ENCODE data around the gene DNAJB8.

Gene DNAJB8

DNA sequence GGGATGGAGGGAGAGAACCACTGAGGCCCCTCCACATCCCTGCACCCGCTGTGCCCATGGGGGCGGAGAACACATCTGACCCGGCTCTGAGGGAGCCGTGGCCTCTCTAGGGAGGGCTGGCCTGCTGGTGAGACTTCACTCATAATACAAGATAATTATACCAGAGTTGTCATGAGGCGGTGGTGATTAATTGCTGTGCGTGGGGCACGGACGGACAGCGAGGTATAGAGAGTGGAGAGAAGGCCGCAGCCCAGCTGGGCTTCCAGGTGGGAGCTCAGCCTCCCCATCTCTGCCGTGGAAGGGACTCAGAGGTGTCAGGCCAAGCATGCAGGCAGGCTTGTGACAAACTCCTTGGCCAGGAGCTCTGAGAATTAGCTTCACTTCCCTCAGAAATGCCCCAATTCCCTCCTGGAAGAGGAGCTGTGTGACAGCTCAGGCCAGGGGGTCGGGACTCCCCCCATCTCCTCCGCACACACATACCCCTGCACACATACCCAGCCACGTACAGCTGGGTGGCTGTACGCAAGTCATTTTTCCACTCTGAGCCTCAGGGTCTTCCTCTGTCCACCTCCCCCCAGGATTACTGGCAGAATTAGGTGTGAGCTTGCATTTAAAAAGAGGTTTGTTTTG lies 32.3 kb upstream of the DNAJB8 start:
- no peak overlapping the region for H3K4me3 ChIP-seq
- TF ChIP-seq, protein P1, sequence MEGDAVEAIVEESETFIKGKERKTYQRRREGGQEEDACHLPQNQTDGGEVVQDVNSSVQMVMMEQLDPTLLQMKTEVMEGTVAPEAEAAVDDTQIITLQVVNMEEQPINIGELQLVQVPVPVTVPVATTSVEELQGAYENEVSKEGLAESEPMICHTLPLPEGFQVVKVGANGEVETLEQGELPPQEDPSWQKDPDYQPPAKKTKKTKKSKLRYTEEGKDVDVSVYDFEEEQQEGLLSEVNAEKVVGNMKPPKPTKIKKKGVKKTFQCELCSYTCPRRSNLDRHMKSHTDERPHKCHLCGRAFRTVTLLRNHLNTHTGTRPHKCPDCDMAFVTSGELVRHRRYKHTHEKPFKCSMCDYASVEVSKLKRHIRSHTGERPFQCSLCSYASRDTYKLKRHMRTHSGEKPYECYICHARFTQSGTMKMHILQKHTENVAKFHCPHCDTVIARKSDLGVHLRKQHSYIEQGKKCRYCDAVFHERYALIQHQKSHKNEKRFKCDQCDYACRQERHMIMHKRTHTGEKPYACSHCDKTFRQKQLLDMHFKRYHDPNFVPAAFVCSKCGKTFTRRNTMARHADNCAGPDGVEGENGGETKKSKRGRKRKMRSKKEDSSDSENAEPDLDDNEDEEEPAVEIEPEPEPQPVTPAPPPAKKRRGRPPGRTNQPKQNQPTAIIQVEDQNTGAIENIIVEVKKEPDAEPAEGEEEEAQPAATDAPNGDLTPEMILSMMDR (IDR thresholded peaks at IDR 0.05): no peak
- H3K27ac ChIP-seq: no peak overlapping the region
- DNase-seq (ENCODE audit: low spot score): no peak

DNA sequence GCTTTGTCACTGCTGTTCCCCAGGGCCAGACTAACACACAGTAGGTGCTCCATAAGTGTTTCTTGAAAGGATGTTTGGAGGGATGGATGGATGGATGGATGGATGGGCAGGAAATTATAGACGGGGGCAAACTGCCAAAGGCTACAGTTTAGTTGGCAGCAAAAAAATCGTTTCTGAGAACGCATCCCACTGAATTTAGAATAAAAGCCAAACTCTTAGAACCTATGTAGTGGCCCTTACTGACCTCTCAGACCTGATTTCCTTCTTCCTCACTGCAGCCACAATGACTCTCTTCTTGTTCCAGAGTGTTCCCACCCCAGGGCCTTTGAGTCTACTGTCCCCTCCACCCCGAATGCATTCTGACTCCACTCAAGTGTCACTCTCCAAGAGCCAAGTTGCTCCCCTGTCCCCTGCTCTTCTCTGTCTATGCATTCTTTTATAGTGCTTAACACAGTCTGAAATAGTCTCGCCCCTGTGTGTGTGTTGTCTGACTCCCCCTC lies 31.5 kb upstream of the DNAJB8 start:
- no peak for DNase-seq (ENCODE audit: low spot score)
- H3K4me3 ChIP-seq: peak overlapping the region; percentile 78
- TF ChIP-seq, protein P1 (IDR thresholded peaks at IDR 0.05): no peak
- no peak overlapping the region for H3K27ac ChIP-seq

DNA sequence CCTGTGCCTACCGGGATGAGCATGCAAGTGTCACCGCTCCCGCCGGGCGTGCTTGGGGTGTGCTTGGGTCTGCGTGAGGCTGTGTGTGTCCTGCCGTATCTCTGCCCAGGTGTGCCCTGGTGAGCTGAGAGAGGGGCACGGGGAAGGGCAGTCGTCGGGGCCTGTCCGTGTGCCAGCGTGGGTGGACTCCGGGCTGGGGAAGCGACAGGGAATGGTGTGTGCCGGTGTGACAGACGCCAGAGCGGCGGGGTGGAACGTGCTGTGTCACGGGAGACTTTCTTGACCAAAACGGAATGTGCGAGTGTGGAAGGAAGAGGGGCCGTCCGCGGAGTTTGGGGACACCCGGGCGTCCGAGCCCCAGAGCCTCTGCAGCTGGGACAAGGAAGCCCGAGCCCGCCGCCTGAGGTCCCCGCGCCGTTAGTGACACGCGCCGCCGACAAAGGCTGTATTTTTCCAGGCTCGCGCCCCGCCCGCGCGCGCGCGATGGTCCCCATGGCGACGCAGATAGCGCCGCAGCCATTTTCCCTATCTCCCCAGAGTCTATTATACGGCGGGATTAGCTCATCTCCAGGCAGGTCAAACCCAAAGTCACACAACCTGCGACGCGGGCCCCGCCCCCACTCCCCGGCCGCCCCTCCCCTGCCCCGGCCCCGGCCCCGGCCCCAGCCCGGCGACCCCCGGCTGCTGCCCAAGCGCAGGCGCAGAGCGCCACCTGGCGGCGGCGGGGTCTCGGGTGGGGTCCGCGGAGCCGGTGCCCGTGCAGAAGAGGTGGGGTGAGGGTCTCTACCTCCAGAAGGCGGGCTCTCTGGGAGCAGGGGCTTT lies 30.8 kb upstream of the DNAJB8 start:
- TF ChIP-seq, protein P1 (IDR thresholded peaks at IDR 0.05): peak; percentile 82
- no peak overlapping the region for H3K27ac ChIP-seq
- peak overlapping the region; percentile 78 for H3K4me3 ChIP-seq
- DNase-seq (ENCODE audit: low spot score): peak; percentile 66

DNA sequence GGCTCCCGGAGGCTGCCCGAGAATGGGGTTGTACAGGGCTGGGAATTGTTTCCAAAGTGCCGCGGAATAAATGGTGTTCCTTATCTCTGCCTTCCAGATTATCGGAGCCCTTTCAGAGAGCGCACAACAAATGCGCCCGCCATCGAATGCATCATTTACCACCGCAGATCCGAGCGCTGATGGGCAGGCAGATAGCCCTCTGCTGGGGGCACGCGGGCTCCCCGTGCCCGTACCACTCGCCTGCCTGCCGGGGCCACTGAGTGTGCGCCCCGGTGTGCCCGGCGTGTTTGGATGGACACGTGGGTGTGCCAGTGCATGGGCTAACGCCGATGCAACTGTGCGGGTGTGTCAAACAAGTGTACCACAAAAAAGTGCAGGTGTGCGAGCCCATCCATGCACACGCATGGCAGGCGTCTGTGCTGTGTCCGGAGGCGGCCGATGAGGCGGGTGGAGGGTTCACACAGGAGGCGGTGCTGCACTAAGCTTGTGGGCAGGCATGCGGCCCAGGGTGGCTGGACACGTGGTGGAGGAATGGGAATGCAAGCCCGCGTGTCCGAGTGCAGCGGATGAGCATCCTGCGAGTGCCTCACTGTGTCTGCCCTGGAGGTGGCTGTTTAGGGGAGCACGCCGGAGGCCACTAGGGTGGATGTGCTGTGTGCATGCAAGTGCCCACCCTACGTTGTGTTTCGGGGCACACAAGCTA lies 30.1 kb upstream of the DNAJB8 start:
- H3K27ac ChIP-seq: no peak overlapping the region
- TF ChIP-seq, protein P1 (IDR thresholded peaks at IDR 0.05): no peak
- no peak for DNase-seq (ENCODE audit: low spot score)
- H3K4me3 ChIP-seq: peak overlapping the region; percentile 78

DNA sequence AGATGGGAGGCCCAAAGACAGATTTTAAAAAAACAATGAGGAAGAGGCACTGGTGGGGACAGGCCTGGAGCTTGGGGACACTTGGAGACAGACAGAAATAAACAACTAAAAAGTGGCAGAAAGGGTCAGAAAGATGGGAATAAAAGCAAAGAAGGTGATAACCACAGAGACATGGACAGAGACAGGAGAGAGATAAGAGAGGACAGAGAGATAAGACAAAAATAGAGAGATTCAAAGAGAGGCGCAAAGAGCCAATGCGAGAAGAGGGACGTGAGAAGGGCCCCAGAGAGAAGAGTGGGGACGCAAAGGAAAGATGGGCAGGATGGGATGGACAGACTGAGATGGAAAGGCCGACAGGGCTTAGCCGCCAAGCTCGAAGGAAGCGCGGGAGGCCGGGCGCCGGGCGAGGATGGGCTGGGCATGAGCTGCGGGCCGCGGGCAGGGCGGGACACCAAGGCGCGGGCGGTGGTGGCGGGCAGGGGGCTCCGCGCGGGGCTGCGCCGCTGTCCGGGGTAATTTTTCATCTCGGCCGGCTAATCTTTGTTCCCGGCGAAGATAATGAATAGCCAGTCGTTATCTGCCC lies 29.4 kb upstream of the DNAJB8 start:
- Histone ChIP-seq H3K27ac (no peak overlapping the region), H3K4me3 (no peak overlapping the region)
- DNase-seq (ENCODE audit: low spot score): no peak
- TF ChIP-seq, protein P1 (IDR thresholded peaks at IDR 0.05): no peak

DNA sequence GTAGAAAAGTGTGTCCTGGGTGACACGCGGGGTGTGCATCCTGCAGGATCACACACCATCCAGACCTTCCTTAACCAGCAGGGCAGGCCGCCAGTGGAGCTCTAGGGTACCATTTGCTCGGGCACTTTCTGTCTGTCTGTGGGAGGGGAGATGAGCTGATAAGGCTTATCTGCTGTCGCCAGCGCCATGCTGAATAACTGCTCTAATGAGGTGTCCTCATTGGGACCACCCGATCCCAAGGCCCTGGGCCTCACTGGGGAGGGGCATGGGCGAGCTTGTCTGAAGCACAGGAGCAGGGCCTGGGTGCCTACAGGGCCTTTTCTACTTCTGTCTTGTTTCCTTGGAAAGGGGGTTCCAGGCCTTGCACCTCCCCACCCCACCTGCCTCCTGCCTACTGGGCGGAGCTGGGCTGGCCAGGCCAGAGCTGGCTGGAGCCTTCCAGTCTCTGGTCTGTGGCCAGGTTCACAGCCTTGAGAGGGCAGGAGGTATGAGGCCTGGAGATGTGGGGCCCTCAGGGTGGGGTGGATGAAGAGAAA lies 28.8 kb upstream of the DNAJB8 start:
- TF ChIP-seq, protein P1 (IDR thresholded peaks at IDR 0.05): no peak
- no peak overlapping the region for H3K27ac ChIP-seq
- DNase-seq (ENCODE audit: low spot score): no peak

More for the DNA sequence above, 28.8 kb upstream of the DNAJB8 start:
- no peak overlapping the region for H3K4me3 ChIP-seq
